HEK293 (cell line): ENCODE results near the gene SGIP1.

Experiments
- REST ChIP-seq: fragments of 450-650 bp; formaldehyde crosslinking; IDR thresholded peaks from 2 replicates; pipeline ENCODE4 v1.5.1; 2016; ENCODE audit warnings: missing biosample characterization, missing genetic modification characterization
- ZNF426 ChIP-seq: fragments of 450-650 bp; formaldehyde crosslinking; IDR thresholded peaks from 2 replicates; pipeline ENCODE4 v1.5.1; 2017; ENCODE audit warnings: missing biosample characterization, missing genetic modification characterization, mild to moderate bottlenecking, inconsistent platforms, moderate library complexity
- ZNF530 ChIP-seq: fragments of 450-650 bp; formaldehyde crosslinking; IDR thresholded peaks from 2 replicates; pipeline ENCODE4 v1.5.1; 2016; ENCODE audit warnings: low read depth, missing biosample characterization, missing genetic modification characterization
- ZNF571 ChIP-seq: fragments of 450-650 bp; formaldehyde crosslinking; IDR thresholded peaks from 2 replicates; pipeline ENCODE4 v1.5.0; 2017; ENCODE audit warnings: missing biosample characterization, missing genetic modification characterization

- TF ChIP-seq ZNF426 (no peak), ZNF530 (tag by site-specific recombination) (no peak), ZNF571 (no peak), REST (tag by site-specific recombination) (no peak)
Measured at GRCh38 chr1:66623812-66624211, 89.9 kb downstream of the SGIP1 start.
